Colon (tissue), 2 donors: ENCODE measurements around the gene NFXL1.

Experiments
- FAIRE-seq: peaks from 2 replicates; lab custom pipeline; 2012; peaks lifted over from hg19 to GRCh38; lab: Jason Lieb, UNC
- donor health status: control.
- donor health status: control.

Gene NFXL1

DNA sequence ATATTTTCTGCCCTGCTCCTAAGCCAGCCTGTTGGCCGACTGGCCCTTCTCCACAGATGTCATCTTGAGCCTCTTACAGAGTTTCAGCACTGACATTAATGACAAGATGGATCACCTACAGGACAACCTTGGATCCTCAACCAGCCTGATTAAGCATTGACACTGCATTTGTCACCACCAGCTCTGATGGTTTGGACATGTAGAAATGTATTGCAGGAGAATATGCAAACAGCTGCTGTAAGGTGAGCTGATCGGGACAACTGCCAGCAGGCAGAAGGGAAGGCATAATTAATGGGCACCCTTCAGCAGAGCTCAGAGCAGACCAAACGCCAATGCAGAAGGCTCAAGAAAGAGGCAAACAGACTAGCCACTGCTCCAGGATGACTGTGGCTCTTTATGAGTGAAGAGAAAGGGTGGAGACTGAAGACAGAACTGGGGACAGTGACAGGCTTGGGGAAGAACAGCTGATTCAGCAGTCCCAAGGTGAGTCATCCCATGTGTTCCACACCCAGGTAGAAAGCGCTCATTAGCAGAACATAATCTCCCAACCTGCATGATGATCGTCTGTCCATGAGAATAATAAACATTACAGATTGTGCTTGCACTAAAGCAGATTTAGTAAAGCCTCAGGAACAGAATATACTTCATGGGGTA is 83.2 kb downstream of the NFXL1 start:
- no peak for FAIRE-seq

GRCh38 chr4:47830265-47831025 is 83.9 kb downstream of the NFXL1 start:
- no peak for FAIRE-seq

- FAIRE-seq = no peak
Observed at GRCh38 chr4:47829438-47829837, 84.9 kb downstream of the NFXL1 start.

- no peak for FAIRE-seq
Observed at GRCh38 chr4:47827343-47828047, 86.9 kb downstream of the NFXL1 start.

DNA sequence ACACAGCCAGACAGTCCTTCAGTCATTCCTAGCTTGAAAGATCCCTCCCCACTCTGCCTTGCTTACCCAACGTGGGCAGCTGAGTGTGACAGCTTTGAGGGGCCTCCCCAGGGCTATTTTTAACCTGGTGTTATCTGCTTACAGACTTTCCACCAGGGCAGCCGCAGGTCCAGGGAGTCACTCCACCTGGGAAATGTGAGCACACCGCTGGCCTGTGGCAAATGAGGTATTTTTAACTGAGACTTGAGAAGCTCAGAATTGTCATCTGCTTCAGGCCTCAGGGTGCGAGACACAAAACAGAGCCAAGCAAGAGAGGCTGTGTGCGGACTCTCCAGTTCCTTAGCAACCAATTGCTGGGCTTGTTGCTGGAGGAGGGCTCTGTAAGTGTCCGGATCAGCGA is 89.5 kb downstream of the NFXL1 start:
- no peak for FAIRE-seq

DNA sequence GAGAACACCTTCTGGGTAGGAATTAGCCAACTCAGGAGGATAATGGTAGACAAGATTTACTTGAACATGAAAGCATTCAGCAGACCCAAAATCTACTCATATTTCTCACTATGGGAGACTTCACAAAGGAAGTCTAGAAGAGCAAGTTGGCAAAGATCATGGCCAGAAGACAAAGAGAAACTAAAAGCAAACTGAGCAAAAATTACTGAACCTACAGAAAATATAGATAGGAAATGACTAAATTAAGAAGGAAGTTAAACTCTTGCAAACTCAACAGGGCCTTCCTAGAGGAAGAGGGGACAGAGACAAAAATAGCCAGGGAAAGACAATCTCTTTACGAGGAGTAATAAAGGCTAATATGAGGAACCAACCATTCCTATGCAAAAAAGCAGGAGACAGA is 95.2 kb downstream of the NFXL1 start:
- FAIRE-seq = no peak

GRCh38 chr4:47817275-47817674 is 97.1 kb downstream of the NFXL1 start:
- no peak for FAIRE-seq

GRCh38 chr4:47816748-47817147 is 97.6 kb downstream of the NFXL1 start:
- FAIRE-seq = no peak

- no peak for FAIRE-seq
Observed at GRCh38 chr4:47814618-47815295, 99.6 kb downstream of the NFXL1 start.

GRCh38 chr4:47809654-47810203 is 104.7 kb downstream of the NFXL1 start:
- no peak for FAIRE-seq

DNA sequence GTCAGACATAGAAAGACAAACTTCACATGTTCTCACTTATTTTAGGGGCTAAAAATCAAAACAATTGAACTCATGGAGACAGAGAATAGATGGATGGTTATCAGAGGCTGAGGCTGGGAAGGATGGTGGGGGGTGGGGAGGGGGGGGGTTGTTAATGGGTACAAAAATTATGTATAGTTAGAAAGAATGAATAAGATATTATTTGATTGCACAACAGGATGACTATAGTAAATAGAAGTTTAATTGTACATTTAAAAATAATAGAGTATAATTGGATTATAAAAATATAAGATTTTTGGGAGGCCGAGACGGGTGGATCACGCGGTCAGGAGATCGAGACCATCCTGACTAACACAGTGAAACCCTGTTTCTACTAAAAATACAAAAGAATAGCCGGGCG is 109.8 kb downstream of the NFXL1 start:
- no peak for FAIRE-seq

- FAIRE-seq = no peak
Observed at GRCh38 chr4:47801481-47802002, 112.8 kb downstream of the NFXL1 start.

GRCh38 chr4:47798165-47798564 is 116.2 kb downstream of the NFXL1 start:
- FAIRE-seq = no peak
